ENCODE measurements around the gene C19orf81.

GRCh38 chr19:50673118-50673517, 23.9 kb downstream of the C19orf81 start:
- TF ChIP-seq CTCF (IDR thresholded peaks at IDR 0.05) (no peak), POLR2A (IDR thresholded peaks at IDR 0.05) (no peak), POLR2AphosphoS5 (IDR thresholded peaks at IDR 0.05) (no peak)
